Neural progenitor cell (in vitro differentiated cells): Measurements from ENCODE around the gene ATG16L1.

Experiments used
- EZH2phosphoT487 ChIP-seq: fragments of 200-600 bp; sonication (generic); IDR thresholded peaks from 2 replicates; pipeline ENCODE4 v1.6.1; 2017; ENCODE audit warnings: antibody characterized with exemption
- TF ChIP-seq, protein P1 (sequence below): fragments of 200-600 bp; sonication (generic); IDR thresholded peaks from 2 replicates; pipeline ENCODE4 v1.5.1; 2017; ENCODE audit warnings: antibody characterized with exemption, mild to moderate bottlenecking

DNA sequence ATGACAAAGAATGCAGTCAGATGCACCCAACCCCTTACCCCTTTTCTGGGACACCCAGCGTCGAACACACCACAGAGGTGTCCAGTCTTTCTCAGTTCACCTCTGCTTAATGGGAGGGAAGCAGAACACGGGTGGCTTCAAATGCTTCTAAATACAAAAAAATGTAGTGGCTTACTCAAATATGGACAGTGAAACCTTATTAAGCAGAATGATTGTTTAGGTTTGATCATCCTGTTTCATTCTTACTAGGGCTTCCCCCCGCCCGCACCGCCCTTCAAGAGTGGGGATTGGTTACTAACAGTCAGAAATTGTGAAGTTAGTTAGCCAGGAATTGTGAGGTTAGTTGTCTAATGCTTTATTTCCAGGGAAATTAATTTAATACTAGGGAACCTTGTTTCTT is 21.6 kb downstream of the ATG16L1 start:
- TF ChIP-seq, protein P1, sequence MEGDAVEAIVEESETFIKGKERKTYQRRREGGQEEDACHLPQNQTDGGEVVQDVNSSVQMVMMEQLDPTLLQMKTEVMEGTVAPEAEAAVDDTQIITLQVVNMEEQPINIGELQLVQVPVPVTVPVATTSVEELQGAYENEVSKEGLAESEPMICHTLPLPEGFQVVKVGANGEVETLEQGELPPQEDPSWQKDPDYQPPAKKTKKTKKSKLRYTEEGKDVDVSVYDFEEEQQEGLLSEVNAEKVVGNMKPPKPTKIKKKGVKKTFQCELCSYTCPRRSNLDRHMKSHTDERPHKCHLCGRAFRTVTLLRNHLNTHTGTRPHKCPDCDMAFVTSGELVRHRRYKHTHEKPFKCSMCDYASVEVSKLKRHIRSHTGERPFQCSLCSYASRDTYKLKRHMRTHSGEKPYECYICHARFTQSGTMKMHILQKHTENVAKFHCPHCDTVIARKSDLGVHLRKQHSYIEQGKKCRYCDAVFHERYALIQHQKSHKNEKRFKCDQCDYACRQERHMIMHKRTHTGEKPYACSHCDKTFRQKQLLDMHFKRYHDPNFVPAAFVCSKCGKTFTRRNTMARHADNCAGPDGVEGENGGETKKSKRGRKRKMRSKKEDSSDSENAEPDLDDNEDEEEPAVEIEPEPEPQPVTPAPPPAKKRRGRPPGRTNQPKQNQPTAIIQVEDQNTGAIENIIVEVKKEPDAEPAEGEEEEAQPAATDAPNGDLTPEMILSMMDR: no peak
- TF ChIP-seq EZH2phosphoT487: no peak
